Skeletal muscle cell (primary cell): Measurements from ENCODE around the gene OR1K1.

Source experiments
- DNase-seq: peaks from one replicate; pipeline ENCODE4 v3.0.0-alpha.2; 2010; ENCODE audit warnings: low read depth
- H3K4me3 ChIP-seq: 2 replicates; pipeline ENCODE4 v1.5.1; 2011; ENCODE audit warnings: low read depth, mild to moderate bottlenecking, control low read depth, low read length, moderate library complexity

The OR1K1 gene

GRCh38 chr9:122846371-122846940 is 46.5 kb downstream of the OR1K1 start:
- H3K4me3 ChIP-seq: no peak overlapping the region
- DNase-seq: no peak

GRCh38 chr9:122848256-122848943 is 48.5 kb downstream of the OR1K1 start:
- DNase-seq: no peak
- H3K4me3 ChIP-seq: no peak overlapping the region
